ENCODE results near the gene PRKAG3.

Gene PRKAG3

DNA sequence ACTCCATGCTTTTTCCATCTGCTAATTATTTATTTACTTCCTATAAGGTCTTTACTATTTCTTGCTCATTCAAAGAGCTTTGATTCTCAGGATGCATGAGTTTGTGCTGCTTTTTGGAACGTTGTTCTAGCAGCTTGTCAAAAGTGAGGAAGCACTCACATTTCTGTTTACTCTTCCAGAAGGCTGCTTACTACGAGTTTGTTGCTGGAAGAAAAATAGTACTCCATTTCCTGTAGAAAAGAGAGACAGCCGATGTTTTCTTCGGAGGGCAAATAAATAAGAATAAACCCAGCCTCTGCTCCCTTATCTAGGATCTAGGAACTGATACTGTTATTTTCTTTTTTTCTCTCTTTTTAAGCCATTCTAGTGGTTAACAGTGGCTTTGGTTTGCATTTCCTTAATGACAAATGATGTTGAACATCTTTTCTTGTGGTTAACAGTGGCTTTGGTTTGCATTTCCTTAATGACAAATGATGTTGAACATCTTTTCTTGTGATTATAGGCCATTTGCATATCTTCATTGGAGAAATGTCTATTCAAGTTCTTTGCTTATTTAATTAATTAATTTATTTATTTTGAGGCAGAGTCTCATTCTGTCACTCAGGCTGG lies 29.1 kb downstream of the PRKAG3 start:
- DNase-seq (ENCODE audit: extremely low read depth, low read depth), result no peak
- H3K4me3 ChIP-seq (replicated peaks; ENCODE audit: low read depth, low read length), result no peak overlapping the region
- TF ChIP-seq, protein P1, sequence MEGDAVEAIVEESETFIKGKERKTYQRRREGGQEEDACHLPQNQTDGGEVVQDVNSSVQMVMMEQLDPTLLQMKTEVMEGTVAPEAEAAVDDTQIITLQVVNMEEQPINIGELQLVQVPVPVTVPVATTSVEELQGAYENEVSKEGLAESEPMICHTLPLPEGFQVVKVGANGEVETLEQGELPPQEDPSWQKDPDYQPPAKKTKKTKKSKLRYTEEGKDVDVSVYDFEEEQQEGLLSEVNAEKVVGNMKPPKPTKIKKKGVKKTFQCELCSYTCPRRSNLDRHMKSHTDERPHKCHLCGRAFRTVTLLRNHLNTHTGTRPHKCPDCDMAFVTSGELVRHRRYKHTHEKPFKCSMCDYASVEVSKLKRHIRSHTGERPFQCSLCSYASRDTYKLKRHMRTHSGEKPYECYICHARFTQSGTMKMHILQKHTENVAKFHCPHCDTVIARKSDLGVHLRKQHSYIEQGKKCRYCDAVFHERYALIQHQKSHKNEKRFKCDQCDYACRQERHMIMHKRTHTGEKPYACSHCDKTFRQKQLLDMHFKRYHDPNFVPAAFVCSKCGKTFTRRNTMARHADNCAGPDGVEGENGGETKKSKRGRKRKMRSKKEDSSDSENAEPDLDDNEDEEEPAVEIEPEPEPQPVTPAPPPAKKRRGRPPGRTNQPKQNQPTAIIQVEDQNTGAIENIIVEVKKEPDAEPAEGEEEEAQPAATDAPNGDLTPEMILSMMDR (IDR thresholded peaks at IDR 0.05; ENCODE audit: low read depth, low read length, missing control alignments), result no peak

DNA sequence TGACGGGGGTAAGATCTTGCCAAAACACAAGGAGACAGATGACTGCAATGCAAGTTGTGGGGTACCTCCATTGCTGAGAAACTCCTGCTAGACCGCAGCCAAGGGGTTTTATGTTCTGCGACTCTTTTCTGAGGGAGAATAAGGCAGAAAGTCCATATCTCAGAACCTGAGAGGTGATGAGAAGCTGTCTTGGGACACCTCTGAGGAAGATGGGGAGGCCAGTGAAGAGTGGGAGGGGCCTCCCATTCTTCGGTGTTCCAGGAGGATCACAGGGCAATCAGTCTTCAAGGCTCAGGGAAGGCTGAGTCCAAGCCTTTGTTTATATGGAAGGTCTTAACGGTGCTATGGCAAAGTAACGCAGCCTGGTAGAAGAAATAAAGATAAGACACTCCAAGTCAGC lies 31.6 kb downstream of the PRKAG3 start:
- TF ChIP-seq, protein P1 (IDR thresholded peaks at IDR 0.05; ENCODE audit: low read depth, low read length, missing control alignments), result no peak
- no peak overlapping the region for H3K4me3 ChIP-seq (replicated peaks; ENCODE audit: low read depth, low read length)
- DNase-seq (ENCODE audit: extremely low read depth, low read depth), result no peak

DNA sequence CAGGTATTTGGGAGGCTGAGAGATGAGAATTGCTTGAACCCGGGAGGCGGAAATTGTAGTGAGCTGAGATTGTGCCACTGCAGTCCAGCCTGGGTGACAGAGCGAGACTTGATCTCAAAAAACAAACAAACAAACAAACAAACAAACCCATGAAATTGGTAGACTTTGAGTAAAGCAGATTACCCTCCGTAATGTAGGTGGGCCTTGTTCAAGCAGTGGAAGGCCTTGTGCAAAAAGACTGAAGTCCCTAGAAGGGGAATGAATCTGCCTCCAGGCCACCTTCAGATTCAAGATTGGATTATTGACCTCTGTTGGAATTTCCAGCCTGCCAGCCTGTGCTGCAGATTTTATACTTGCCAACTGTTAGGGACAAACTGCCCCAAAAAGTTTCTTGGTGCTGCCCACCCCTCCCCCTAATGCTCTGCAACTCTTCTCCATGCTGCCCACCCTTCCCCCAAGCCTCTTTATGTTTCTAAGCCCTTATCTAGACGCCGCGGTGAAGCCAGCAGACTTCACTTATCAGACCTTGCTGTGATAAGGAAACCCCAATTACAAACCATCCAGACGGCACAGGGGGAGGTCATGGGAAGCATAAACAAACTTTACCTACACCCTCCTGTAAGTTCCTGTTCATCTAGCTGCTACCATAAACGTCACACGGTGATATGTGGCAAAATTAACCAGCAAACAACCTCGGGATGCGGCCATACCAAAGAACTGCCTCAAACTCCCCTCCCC lies 32.7 kb downstream of the PRKAG3 start:
- TF ChIP-seq, protein P1 (IDR thresholded peaks at IDR 0.05; ENCODE audit: low read depth, low read length, missing control alignments), result no peak
- H3K4me3 ChIP-seq (replicated peaks; ENCODE audit: low read depth, low read length), result no peak overlapping the region
- no peak for DNase-seq (ENCODE audit: extremely low read depth, low read depth)

DNA sequence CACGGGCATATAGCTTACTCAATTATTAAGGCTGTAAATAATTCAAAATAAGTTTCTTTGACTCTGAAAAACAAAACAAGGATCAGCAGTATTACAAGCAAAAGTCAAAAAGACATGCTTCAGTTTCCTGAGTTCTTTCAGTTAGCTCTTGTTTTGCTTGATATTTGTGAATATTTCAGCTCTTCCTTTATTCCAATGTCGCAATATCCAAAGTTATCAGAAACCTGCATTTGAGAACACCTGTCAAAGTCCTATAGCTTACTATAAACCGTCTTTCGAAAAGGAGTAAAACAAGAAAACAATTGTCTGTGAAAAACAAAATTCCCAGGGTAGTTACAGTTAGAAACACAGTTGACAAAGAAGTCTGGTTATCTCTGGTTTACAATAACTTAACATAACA lies 34.9 kb downstream of the PRKAG3 start:
- TF ChIP-seq, protein P1 (IDR thresholded peaks at IDR 0.05; ENCODE audit: low read depth, low read length, missing control alignments), result no peak
- H3K4me3 ChIP-seq (replicated peaks; ENCODE audit: low read depth, low read length), result no peak overlapping the region
- DNase-seq (ENCODE audit: extremely low read depth, low read depth), result no peak

DNA sequence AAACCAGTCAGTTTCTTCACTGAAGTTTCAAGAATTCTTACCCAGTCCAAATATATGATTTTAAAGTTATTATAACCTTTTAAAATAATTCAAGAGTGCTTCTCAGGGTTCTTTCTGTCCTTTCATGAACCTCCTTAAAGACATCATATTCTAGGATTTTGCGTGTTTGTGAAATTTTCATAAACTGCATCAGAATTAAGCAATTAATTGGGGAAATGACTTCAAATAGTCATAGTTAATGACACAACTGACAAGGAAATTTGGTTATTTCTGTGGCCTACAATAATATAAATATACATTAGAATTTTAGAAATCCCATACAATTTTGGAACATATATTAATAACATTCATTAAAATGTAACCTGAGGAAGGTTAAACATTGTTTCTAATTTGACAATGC lies 39.2 kb downstream of the PRKAG3 start:
- TF ChIP-seq, protein P1 (IDR thresholded peaks at IDR 0.05; ENCODE audit: low read depth, low read length, missing control alignments), result no peak
- no peak overlapping the region for H3K4me3 ChIP-seq (replicated peaks; ENCODE audit: low read depth, low read length)
- no peak for DNase-seq (ENCODE audit: extremely low read depth, low read depth)

DNA sequence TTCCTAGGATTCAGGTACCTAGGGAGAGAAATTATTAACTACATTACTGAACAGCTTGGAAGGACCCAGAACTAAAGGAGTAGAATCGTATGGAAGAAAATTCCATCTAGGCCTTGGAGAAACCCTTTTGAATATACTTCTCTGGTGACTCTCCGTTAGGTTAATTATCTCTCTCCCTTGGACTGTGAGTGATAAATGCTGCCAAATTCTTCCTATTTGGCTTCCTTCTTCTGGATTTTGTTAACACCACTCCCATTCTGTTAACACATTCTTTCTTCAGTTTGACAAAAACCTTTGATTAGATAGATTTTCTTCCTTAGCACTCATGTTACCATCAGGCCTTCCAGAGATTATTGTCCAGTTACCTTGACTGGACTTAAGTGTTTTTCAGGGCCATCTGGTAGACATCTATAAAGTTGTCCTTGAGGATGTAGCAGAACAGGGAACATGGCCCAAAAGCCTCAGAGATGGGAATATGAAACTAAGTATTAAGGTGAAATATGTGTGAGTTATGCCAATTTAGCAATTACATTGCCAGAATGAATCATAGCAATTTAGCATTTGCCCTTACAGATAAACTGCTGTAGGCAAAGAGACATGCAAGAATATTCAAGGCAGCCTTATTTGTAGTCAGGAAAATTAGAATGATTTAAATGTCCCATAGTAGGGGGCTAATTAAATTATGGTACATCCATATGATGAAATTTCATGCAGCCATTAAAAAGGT lies 42.9 kb downstream of the PRKAG3 start:
- no peak overlapping the region for H3K4me3 ChIP-seq (replicated peaks; ENCODE audit: low read depth, low read length)
- no peak for DNase-seq (ENCODE audit: extremely low read depth, low read depth)
- TF ChIP-seq, protein P1 (IDR thresholded peaks at IDR 0.05; ENCODE audit: low read depth, low read length, missing control alignments), result no peak

All from HFF-Myc (cell line).